HEK293 (cell line): ENCODE data around the gene CC2D1A.

Source experiments
- GLIS1 ChIP-seq: fragments of 450-650 bp; formaldehyde crosslinking; IDR thresholded peaks from 2 replicates; pipeline ENCODE4 v1.5.1; 2016; ENCODE audit warnings: missing biosample characterization, missing genetic modification characterization
- GLIS2 ChIP-seq: fragments of 450-650 bp; formaldehyde crosslinking; IDR thresholded peaks from 2 replicates; pipeline ENCODE4 v1.5.1; 2016; ENCODE audit warnings: missing biosample characterization, missing genetic modification characterization
- IKZF3 ChIP-seq: fragments of 450-650 bp; IDR thresholded peaks from 2 replicates; pipeline ENCODE4 v1.5.0; 2018; ENCODE audit warnings: missing biosample characterization, mild to moderate bottlenecking, missing genetic modification characterization, moderate library complexity
- MEIS1 ChIP-seq: sonication (generic); formaldehyde crosslinking; IDR thresholded peaks from 2 replicates; pipeline ENCODE4 v1.8.1; 2022; ENCODE audit warnings: missing genetic modification reagents, mild to moderate bottlenecking, borderline replicate concordance
- SETDB1 ChIP-seq: IDR thresholded peaks from one replicate; pipeline ENCODE4 v1.6.1; 2017; ENCODE audit warnings: mild to moderate bottlenecking, low read length, moderate library complexity, mixed read lengths; ENCODE audit not compliant: insufficient read length
- SP3 ChIP-seq: fragments of 450-650 bp; formaldehyde crosslinking; IDR thresholded peaks from 2 replicates; pipeline ENCODE4 v1.5.1; 2016; ENCODE audit warnings: missing biosample characterization, missing genetic modification characterization
- TCF7L2 ChIP-seq: IDR thresholded peaks from 2 replicates; pipeline ENCODE4 v1.6.1; 2011; ENCODE audit warnings: low read depth, mild to moderate bottlenecking, inconsistent platforms, low read length, moderate library complexity, borderline replicate concordance
- WT1 ChIP-seq: fragments of 450-650 bp; formaldehyde crosslinking; IDR thresholded peaks from 2 replicates; pipeline ENCODE4 v1.5.1; 2016; ENCODE audit warnings: missing biosample characterization, missing genetic modification characterization
- ZBTB20 ChIP-seq: fragments of 450-650 bp; formaldehyde crosslinking; IDR thresholded peaks from 2 replicates; pipeline ENCODE4 v1.5.1; 2016; ENCODE audit warnings: missing biosample characterization, missing genetic modification characterization
- ZBTB21 ChIP-seq: fragments of 450-650 bp; formaldehyde crosslinking; IDR thresholded peaks from 2 replicates; pipeline ENCODE4 v1.5.1; 2017; ENCODE audit warnings: missing biosample characterization, missing genetic modification characterization
- ZBTB48 ChIP-seq: fragments of 450-650 bp; formaldehyde crosslinking; IDR thresholded peaks from 2 replicates; pipeline ENCODE4 v1.5.1; 2016; ENCODE audit warnings: missing biosample characterization, missing genetic modification characterization
- ZFHX2 ChIP-seq: fragments of 450-650 bp; formaldehyde crosslinking; conservative IDR thresholded peaks from 2 replicates; pipeline ENCODE4 v1.5.1; 2016; ENCODE audit warnings: missing biosample characterization, missing genetic modification characterization
- ZNF112 ChIP-seq: fragments of 450-650 bp; formaldehyde crosslinking; IDR thresholded peaks from 2 replicates; pipeline ENCODE4 v1.5.0; 2017; ENCODE audit warnings: missing biosample characterization, missing genetic modification characterization
- ZNF175 ChIP-seq: fragments of 450-650 bp; formaldehyde crosslinking; IDR thresholded peaks from 2 replicates; pipeline ENCODE4 v1.5.1; 2016; ENCODE audit warnings: missing biosample characterization, missing genetic modification characterization
- ZNF19 ChIP-seq: fragments of 450-650 bp; formaldehyde crosslinking; IDR thresholded peaks from 2 replicates; pipeline ENCODE4; 2016; ENCODE audit warnings: missing biosample characterization, missing genetic modification characterization, low read depth
- ZNF302 ChIP-seq: fragments of 450-650 bp; formaldehyde crosslinking; IDR thresholded peaks from 2 replicates; pipeline ENCODE4 v1.5.1; 2016; ENCODE audit warnings: missing biosample characterization, missing genetic modification characterization, low read depth
- ZNF341 ChIP-seq: fragments of 450-650 bp; formaldehyde crosslinking; IDR thresholded peaks from 2 replicates; pipeline ENCODE4; 2016; ENCODE audit warnings: low read depth, missing biosample characterization, missing genetic modification characterization
- ZNF518A ChIP-seq: fragments of 450-650 bp; formaldehyde crosslinking; conservative IDR thresholded peaks from 2 replicates; pipeline ENCODE4 v1.5.1; 2016; ENCODE audit warnings: low read depth, missing biosample characterization, missing genetic modification characterization
- ZNF600 ChIP-seq: fragments of 450-650 bp; formaldehyde crosslinking; IDR thresholded peaks from 2 replicates; pipeline ENCODE4 v1.5.1; 2016; ENCODE audit warnings: missing biosample characterization, missing genetic modification characterization
- ZNF76 ChIP-seq: fragments of 450-650 bp; formaldehyde crosslinking; IDR thresholded peaks from 2 replicates; pipeline ENCODE4; 2016; ENCODE audit warnings: low read depth, missing biosample characterization, missing genetic modification characterization, borderline replicate concordance
- ZSCAN23 ChIP-seq: fragments of 450-650 bp; formaldehyde crosslinking; IDR thresholded peaks from 2 replicates; pipeline ENCODE4 v1.5.1; 2016; ENCODE audit warnings: missing biosample characterization, missing genetic modification characterization
- ZSCAN30 ChIP-seq: fragments of 450-650 bp; IDR thresholded peaks from 2 replicates; pipeline ENCODE4 v1.5.1; 2018; ENCODE audit warnings: missing biosample characterization, mild to moderate bottlenecking, missing genetic modification characterization, moderate library complexity
- TF ChIP-seq, protein P1 (sequence below): fragments of 450-650 bp; formaldehyde crosslinking; IDR thresholded peaks from 2 replicates; pipeline ENCODE4 v1.5.1; 2016; ENCODE audit warnings: missing biosample characterization, missing genetic modification characterization, borderline replicate concordance
- TF ChIP-seq, protein P2 (sequence below): fragments of 450-650 bp; IDR thresholded peaks from 2 replicates; pipeline ENCODE4 v1.5.1; 2018; ENCODE audit warnings: missing biosample characterization, mild to moderate bottlenecking, missing genetic modification characterization
- TF ChIP-seq, protein P3 (sequence below): fragments of 450-650 bp; formaldehyde crosslinking; IDR thresholded peaks from 2 replicates; pipeline ENCODE4 v1.5.1; 2016; ENCODE audit warnings: missing biosample characterization, missing genetic modification characterization
- TF ChIP-seq, protein P4 (sequence below): fragments of 450-650 bp; formaldehyde crosslinking; IDR thresholded peaks from 2 replicates; pipeline ENCODE4 v1.5.1; 2016; ENCODE audit warnings: missing biosample characterization, missing genetic modification characterization

The CC2D1A gene

GRCh38 chr19:13861714-13862531, 44.1 kb upstream of the CC2D1A start (continued):
- TF ChIP-seq, protein P1, sequence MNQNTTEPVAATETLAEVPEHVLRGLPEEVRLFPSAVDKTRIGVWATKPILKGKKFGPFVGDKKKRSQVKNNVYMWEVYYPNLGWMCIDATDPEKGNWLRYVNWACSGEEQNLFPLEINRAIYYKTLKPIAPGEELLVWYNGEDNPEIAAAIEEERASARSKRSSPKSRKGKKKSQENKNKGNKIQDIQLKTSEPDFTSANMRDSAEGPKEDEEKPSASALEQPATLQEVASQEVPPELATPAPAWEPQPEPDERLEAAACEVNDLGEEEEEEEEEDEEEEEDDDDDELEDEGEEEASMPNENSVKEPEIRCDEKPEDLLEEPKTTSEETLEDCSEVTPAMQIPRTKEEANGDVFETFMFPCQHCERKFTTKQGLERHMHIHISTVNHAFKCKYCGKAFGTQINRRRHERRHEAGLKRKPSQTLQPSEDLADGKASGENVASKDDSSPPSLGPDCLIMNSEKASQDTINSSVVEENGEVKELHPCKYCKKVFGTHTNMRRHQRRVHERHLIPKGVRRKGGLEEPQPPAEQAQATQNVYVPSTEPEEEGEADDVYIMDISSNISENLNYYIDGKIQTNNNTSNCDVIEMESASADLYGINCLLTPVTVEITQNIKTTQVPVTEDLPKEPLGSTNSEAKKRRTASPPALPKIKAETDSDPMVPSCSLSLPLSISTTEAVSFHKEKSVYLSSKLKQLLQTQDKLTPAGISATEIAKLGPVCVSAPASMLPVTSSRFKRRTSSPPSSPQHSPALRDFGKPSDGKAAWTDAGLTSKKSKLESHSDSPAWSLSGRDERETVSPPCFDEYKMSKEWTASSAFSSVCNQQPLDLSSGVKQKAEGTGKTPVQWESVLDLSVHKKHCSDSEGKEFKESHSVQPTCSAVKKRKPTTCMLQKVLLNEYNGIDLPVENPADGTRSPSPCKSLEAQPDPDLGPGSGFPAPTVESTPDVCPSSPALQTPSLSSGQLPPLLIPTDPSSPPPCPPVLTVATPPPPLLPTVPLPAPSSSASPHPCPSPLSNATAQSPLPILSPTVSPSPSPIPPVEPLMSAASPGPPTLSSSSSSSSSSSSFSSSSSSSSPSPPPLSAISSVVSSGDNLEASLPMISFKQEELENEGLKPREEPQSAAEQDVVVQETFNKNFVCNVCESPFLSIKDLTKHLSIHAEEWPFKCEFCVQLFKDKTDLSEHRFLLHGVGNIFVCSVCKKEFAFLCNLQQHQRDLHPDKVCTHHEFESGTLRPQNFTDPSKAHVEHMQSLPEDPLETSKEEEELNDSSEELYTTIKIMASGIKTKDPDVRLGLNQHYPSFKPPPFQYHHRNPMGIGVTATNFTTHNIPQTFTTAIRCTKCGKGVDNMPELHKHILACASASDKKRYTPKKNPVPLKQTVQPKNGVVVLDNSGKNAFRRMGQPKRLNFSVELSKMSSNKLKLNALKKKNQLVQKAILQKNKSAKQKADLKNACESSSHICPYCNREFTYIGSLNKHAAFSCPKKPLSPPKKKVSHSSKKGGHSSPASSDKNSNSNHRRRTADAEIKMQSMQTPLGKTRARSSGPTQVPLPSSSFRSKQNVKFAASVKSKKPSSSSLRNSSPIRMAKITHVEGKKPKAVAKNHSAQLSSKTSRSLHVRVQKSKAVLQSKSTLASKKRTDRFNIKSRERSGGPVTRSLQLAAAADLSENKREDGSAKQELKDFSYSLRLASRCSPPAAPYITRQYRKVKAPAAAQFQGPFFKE (tag by site-specific recombination), result no peak
- TF ChIP-seq ZSCAN23 (tag by site-specific recombination), result no peak
- peak; percentile 74 for TF ChIP-seq GLIS2
- peak; percentile 94 for TF ChIP-seq ZNF341 (tag by site-specific recombination)
- no peak for TF ChIP-seq ZSCAN30 (tag by site-specific recombination)
- TF ChIP-seq WT1, result no peak; the same call in 1 of the 2 replicates
- TF ChIP-seq, protein P2, sequence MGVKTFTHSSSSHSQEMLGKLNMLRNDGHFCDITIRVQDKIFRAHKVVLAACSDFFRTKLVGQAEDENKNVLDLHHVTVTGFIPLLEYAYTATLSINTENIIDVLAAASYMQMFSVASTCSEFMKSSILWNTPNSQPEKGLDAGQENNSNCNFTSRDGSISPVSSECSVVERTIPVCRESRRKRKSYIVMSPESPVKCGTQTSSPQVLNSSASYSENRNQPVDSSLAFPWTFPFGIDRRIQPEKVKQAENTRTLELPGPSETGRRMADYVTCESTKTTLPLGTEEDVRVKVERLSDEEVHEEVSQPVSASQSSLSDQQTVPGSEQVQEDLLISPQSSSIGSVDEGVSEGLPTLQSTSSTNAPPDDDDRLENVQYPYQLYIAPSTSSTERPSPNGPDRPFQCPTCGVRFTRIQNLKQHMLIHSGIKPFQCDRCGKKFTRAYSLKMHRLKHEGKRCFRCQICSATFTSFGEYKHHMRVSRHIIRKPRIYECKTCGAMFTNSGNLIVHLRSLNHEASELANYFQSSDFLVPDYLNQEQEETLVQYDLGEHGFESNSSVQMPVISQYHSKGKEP, result peak; percentile 45; the same call in 1 of the 2 replicates
- TF ChIP-seq ZNF518A (tag by site-specific recombination), result no peak
- TF ChIP-seq ZNF112, result no peak
- no peak for TF ChIP-seq ZBTB21 (tag by site-specific recombination)
- no peak for TF ChIP-seq MEIS1 (CRISPR knock-in tag)
- TF ChIP-seq TCF7L2, result no peak
- TF ChIP-seq ZNF600, result peak; percentile 81
- no peak for TF ChIP-seq SETDB1
- TF ChIP-seq ZFHX2, result peak; percentile 72
- TF ChIP-seq IKZF3 (tag by site-specific recombination), result no peak
- TF ChIP-seq ZNF302 (tag by site-specific recombination), result no peak
- TF ChIP-seq ZNF175 (tag by site-specific recombination), result no peak
- TF ChIP-seq ZBTB20 (tag by site-specific recombination), result peak; percentile 99
- TF ChIP-seq ZBTB48 (tag by site-specific recombination), result peak; percentile 37
- TF ChIP-seq, protein P3, sequence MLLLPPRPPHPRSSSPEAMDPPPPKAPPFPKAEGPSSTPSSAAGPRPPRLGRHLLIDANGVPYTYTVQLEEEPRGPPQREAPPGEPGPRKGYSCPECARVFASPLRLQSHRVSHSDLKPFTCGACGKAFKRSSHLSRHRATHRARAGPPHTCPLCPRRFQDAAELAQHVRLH (tag by site-specific recombination), result no peak
- TF ChIP-seq SP3 (tag by site-specific recombination), result no peak; the same call in none of the 2 replicates
- peak; percentile 84 for TF ChIP-seq GLIS1
- no peak for TF ChIP-seq ZNF19 (tag by site-specific recombination)
- TF ChIP-seq ZNF76, result peak; percentile 36; the same call in 1 of the 2 replicates
- TF ChIP-seq, protein P4, sequence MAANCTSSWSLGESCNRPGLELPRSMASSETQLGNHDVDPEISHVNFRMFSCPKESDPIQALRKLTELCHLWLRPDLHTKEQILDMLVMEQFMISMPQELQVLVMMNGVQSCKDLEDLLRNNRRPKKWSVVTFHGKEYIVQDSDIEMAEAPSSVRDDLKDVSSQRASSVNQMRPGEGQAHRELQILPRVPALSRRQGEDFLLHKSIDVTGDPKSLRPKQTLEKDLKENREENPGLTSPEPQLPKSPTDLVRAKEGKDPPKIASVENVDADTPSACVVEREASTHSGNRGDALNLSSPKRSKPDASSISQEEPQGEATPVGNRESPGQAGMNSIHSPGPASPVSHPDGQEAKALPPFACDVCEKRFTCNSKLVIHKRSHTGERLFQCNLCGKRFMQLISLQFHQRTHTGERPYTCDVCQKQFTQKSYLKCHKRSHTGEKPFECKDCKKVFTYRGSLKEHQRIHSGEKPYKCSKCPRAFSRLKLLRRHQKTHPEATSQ (tag by site-specific recombination), result no peak
